ENCODE measurements around the gene HOXC5.

GRCh38 chr12:53996240-53997203, 36.3 kb upstream of the HOXC5 start:
- TF ChIP-seq, protein P1, sequence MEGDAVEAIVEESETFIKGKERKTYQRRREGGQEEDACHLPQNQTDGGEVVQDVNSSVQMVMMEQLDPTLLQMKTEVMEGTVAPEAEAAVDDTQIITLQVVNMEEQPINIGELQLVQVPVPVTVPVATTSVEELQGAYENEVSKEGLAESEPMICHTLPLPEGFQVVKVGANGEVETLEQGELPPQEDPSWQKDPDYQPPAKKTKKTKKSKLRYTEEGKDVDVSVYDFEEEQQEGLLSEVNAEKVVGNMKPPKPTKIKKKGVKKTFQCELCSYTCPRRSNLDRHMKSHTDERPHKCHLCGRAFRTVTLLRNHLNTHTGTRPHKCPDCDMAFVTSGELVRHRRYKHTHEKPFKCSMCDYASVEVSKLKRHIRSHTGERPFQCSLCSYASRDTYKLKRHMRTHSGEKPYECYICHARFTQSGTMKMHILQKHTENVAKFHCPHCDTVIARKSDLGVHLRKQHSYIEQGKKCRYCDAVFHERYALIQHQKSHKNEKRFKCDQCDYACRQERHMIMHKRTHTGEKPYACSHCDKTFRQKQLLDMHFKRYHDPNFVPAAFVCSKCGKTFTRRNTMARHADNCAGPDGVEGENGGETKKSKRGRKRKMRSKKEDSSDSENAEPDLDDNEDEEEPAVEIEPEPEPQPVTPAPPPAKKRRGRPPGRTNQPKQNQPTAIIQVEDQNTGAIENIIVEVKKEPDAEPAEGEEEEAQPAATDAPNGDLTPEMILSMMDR (IDR thresholded peaks at IDR 0.05): no peak
- no peak for TF ChIP-seq EZH2 (IDR thresholded peaks at IDR 0.05; ENCODE audit: borderline replicate concordance, insufficient read depth, low read depth, low read length, poor library complexity, severe bottlenecking)
